ENCODE results near the gene DLL1.
"Not testable (repeated sequence)": the region's sequence is repeated elsewhere in the genome, so short reads cannot be mapped to it uniquely, and the experiment has no call there.

DLL1 gene

DNA sequence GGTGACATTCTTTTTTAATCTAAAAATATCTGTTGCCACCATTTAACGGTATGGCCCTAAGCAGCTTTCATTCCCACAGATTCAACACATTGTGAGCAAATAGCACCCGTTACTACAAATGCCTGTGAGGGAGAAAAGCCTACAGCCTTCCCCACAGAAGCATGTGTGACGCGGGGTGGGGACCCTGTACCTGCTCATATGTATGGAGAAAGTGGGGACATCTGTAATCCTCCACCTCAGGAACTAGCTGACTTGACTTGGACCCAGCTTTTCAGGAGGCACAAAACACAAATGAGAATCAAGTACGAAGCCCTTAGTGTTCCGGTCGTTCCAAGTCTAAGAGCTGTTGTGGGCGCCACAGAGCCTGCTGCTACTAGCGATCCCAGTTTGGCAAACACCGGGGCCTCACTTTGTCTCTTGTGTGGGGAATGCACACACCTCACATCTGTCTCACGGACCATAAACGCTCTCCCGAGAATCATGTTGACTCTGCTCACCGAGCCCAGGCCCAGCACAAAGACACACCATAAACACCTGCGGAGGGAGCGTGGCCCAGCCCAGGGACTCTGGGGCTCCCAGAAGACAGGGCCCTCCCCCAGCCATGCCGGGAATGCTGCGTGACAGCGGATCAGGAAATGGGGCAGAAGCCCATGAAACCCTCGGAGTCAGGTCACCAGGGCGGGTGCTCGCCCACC is 21.6 kb downstream of the DLL1 start:
- no peak for DNase-seq (ENCODE audit: low read depth in 2 of 3, low spot score in 1 of 3)

DNA sequence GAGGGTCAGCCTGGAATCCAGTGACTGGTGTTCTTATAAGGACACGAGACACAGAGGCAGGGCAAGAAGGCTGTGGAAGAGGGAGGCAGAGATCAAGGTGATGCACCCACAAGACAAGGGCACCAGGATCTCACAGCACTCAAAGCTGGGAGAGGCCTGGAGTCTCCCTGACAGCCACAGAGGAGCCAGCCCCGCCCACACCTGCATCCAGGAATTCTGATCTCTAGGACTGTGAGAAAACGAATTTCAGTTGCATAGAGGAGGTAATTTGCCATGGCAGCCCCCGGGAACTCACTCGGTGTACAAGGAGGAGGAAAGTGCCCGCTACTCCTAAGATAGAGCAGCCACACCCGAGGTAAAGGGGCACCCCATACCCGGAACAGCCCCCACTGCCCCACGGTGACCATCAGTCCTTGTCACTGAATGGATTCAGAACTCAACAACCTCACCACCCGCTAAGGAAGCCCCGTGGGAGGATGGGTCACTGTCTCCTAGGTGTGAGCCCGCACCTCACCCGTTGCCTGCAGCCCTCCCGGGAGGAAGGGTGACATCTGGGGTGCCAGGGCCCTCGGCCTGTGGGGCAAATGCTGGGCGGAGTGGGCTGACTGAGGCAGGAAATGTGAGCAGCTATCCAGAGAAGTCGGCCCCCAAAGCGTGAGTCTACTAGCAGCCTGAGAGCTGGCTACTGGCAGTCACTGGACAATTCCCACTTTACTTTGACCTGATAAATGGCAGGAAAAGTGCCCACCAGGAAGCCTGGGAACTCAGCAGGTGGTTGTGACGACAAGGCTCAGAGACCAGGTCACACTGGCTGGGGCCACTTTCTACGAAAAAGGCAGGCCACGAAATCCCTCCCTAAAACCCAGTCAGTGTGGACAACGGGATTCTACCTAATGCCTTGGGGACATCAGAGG is 22.4 kb downstream of the DLL1 start:
- DNase-seq (ENCODE audit: low read depth in 2 of 3, low spot score in 1 of 3), result no peak

DNA sequence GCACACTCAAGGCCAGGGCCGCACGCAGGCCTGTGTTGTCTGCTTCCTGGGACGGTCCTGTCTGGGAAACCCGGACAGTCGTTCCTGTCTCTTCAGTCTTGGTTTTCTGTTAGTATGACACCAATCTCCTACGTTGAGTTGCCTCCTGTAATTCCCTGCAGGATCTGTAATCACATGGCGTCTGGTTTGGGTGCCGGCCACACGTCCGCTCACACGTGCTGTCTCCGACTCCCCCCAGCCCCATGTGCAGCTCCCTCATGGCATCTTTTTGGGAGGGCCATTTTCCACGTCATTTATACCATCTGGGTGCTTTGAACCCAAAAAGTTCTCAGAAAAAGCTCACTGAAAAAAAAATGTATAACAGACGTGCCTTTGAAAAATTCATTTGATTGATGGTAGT is 23.2 kb downstream of the DLL1 start:
- DNase-seq (ENCODE audit: low read depth in 2 of 3, low spot score in 1 of 3), result no peak

DNA sequence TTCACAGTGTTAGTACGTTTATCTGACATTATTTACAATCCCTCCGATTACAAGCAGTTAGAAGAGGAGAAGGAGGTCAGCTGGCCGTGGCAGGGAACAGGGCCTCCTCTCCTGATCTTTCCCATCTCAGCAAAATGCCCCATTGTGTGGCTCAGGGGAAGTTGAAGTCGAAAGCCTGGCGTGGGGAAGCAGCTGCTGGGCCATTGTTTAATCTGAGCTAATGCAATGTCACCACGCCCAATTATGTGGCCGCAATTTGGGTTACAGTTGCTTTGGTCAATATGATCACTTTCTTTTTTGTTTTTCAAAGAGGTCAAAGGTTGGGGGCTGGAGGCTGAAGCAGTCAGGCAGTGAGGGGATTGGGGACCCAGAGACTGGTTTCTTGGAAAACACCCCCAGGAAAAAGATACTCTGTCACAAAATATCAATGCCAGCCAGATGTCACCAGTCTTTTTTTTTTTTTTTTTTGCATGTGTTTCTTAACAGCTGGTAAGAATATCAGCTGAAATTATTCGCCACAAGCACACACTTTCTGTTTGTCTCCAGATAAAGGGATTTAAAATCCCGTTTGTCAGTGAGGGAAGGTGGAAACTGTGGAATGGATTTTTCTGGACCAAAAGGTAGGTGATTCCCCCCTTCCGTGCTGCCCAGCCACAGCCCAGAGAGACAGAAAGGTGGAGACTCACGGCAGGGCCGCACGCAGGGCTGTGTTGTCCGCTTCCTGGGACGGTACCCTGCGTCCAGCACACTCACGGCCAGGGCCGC is 24.6 kb downstream of the DLL1 start:
- no peak for DNase-seq (ENCODE audit: low read depth in 2 of 3, low spot score in 1 of 3)

DNA sequence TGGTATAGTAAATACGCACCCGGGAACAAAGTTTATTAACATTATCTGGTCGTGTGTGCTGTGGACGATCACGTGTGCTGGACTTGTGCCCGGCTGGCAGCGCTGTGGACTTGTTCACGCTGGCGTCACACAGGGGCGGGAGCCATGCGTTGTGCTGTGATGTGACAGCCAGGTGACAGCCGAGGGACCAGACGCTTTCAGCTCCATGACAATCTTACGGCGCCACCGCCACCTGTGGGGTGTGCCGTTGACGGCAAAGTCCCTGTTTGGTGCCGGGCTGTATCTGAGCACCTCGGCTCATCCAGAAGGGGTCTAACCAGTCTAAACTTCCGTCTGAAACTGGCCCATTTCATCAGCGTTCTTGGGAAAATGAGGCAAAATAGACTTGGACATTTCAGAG is 25.2 kb downstream of the DLL1 start:
- DNase-seq (ENCODE audit: low read depth in 2 of 3, low spot score in 1 of 3), result no peak

DNA sequence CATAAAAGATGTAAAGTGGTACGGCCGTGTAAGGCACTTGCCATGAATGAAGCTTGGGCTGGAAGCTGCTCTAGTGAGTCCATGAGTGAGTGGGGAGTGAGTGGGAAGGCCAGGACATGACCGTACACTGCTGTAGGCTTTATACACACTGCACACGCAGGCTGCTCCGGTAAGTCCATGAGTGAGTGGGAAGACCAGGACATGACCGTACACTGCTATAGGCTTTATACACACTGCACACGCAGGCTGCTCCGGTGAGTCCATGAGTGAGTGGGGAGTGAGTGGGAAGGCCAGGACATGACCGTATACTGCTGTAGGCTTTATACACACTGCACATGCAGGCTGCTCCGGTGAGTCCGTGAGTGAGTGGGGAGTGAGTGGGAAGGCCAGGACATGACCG is 26.2 kb downstream of the DLL1 start:
- DNase-seq (ENCODE audit: low read depth in 2 of 3, low spot score in 1 of 3), result not testable (repeated sequence)

DNA sequence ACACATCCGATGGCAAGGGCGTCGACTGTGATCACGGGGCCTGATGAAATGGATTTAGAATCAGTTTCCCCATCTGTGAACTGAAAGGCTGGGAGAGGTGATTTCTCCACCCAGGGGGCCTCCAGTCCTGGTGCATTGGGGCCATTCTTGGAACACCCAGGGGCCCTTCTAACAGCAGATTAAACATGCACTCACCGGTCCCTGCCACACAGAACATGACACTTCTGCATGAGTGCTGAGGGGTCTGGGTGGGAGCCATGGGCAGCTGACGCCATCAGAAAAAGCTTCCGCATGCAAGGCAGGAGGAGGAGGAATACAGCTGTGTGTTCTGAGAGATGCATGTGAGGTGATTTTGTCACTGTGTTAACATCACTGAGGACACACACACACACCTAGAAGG is 26.8 kb downstream of the DLL1 start:
- no peak for DNase-seq (ENCODE audit: low read depth in 2 of 3, low spot score in 1 of 3)

DNA sequence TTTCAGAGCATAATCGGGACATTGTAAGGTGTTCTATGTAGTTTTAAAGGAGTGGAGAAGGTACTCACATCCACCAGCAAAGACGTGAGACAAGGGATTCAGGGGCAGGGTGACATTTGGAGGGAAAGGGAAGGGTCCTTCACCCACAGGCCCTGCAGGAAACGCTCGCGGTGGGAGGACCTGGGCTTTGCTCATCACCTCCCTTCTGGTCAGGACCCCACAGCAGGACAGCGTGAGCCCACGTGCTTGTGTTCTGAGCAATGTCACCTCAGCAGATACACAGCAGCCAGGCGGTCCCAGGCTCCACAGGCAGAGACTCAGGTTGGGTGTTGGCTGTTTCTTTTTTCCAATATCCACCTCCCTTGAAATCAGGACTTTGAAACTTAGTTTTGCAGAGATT is 27.5 kb downstream of the DLL1 start:
- no peak for DNase-seq (ENCODE audit: low read depth in 2 of 3, low spot score in 1 of 3)

DNA sequence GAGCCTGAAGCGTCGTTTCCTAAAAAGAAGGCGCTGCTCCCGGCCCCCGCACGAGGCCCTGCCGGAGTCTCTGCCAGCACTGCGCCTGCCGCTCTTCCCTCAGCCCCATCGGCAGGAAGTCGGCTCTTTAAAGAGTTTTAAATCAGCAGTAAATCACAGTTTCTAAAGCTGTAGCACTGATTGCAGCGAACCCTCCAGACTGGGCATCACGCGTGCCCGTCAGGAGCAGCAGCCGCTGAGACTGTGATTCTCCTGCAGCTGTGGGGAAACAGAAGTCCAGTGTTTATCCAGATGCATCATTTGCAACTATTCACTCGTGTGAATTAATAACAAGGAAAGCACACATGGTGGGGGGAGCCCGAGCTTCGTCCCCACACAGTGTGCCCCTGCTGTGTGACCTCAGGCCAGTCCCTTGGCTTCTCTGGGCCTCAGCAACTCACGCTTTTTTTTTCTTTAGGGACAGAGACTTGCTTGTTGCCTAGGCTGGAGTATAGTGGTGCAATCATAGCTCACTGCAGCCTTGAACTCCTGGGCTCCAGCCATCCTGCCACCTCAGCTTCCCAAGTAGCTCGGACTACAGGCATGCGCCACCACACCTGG is 28.3 kb downstream of the DLL1 start:
- no peak for DNase-seq (ENCODE audit: low read depth in 2 of 3, low spot score in 1 of 3)

DNA sequence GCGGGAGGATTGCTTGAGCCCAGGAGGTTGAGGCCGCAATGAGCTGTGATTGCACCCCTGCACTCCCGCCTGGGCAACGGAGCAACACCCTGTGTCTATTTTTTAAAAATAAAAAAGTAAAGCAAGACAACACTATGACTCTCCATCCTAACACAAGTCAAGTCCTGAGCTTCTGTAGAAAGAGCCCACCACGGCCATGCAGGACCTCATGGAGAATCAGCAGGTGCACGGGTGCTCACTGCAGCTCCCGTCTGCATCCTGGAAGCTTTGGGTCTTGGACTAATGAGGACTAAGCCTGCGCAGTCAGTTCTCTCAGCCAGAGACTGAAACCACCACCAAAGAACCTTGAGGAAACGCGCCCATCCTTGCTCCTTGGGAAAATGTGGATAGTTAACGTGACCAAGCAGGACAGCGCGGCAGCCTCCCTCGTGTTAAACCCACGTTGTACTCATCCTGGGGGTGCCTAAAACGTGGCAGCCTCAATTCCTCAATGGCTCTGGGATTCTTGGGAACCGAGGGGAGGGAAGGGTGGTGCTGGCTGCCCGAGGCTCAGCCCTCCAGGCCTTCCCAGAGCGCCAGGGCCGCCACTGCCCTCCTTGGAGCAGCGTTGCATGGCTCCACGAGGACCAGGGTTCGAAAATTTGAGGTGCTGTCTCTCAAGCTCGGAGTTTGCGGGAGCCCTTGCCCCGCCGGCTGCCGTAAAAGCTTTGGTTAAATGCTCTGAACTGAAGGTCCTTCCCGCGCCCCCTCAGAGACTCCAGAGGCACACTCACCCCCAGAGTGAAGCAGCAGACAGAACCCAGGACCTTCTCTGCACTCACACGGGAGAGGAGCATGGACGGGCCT is 29.0 kb downstream of the DLL1 start:
- no peak for DNase-seq (ENCODE audit: low read depth in 2 of 3, low spot score in 1 of 3)

DNA sequence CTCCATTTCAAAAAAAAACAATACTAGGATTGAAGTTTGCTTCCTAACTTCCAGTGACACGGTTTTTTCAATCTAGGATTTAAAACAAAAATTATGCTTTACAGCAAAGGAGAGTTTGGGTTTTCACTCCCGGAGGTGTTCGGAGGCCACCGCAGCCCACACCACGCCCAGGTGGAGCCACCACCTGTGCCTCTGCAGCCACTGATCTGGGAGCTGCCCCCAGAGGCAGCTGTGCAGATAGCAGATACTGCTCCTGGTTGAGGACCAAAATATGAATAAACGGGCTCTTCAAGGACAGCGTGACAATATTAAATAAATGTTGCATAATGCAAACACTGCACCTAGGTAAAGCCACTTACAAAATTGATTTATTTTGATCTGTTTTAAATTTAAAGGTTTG is 30.2 kb downstream of the DLL1 start:
- no peak for DNase-seq (ENCODE audit: low read depth in 2 of 3, low spot score in 1 of 3)

DNA sequence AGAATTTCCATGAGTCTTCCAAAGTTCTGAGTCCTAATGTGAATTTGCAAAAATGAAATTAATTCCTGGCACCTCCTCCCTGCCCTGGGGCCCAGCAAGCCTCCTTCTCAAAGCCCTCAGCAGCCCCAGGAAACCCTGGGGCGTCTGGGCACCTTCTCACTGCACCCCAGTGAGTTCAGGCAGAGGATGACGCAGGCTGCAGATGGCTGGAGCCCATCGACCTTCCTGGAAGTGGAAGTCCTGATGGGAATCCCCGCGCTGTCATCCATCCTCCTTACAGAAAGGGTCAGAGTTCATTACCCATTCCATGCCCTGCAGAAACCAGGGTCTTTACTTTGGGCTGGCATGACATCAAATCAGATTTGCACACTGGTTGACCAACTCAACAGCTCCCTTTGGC is 31.6 kb downstream of the DLL1 start:
- DNase-seq (ENCODE audit: low read depth in 2 of 3, low spot score in 1 of 3), result no peak

DNA sequence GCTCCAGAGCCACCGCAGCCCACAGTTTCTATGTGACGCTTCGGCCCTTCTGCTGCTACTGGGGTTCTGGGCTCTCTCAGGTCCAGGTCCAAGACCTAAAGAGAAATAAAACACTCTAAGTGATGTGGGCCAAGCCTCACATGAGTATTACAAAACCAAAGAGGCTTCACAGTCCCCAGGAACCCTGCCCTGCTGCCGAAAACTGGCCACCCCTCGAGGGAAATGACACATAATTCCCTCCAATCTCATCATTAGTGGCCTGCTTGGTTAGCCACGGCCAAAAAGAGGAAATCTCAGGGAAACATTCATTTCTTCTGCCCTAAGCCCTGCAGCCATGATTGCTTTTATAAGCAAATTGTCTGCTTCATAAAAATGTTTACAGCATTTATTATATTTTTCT is 32.5 kb downstream of the DLL1 start:
- DNase-seq (ENCODE audit: low read depth in 2 of 3, low spot score in 1 of 3), result no peak

DNA sequence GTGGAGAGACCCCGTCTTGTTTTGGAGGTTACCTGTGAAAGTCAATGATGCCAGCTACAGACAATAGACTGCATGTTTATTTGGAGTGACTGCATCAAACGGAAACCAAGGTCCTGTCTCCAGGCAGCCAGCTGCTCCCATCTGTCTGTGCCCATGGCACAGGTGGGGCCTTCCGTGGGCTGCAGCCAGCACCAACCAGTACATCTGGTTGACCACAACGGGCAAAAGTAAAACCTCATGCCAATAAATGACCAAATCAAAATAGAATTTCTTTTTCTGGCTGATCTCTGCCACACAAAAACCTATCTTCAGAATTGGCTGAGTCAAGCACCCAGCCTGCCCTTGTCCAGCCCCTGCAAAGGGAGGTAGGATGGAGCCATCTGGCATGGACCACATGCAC is 33.5 kb downstream of the DLL1 start:
- DNase-seq (ENCODE audit: low read depth in 2 of 3, low spot score in 1 of 3), result no peak

DNA sequence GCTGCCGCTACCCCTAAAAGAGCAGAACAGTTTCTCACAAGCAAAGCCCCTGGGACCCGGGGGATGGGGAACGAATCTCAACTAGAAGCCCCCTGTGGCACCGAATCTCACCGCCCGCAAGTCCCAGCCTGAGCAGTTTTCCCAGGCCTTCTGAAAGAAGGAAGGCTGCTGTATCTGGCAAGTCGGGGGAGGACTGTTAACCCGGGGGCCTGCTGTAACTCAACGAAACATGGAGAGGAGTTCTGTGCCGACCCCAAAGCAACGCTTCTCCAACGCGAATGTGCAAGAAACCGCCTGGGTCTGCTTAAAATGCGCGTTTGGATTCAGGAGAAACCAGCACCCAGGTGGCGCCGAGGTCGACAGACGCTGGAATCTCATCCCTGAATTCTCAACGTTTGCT is 34.2 kb downstream of the DLL1 start:
- no peak for DNase-seq (ENCODE audit: low read depth in 2 of 3, low spot score in 1 of 3)

DNA sequence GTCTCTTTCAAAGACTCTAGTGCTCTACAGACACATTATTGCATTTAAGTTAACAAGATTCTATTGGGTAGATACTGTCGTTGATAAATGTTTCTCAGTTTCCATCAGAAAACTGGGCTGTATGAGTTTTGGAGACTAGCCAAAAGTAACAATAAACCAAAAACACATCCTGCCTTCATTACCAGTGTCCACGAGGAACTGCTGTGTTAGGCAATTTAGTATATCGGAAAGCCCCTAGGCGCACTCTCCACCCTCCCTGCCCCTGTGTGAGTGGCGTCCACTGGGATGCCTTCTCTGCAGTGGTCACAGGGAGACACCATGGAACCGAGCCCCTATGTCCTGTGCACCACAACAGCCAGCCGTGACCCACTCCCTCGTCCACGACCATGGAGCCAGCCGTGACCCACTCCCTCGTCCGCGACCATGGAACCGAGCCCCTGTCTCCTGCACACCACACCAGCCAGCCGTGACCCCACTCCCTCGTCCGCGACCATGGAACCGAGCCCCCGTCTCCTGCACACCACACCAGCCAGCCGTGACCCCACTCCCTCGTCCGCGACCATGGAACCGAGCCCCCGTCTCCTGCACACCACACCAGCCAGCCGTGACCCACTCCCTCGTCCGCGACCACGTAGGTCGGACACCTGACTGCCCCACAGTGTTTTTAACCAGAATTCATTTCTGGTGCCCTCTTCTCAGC is 35.3 kb downstream of the DLL1 start:
- DNase-seq (ENCODE audit: low read depth in 2 of 3, low spot score in 1 of 3), result no peak

DNA sequence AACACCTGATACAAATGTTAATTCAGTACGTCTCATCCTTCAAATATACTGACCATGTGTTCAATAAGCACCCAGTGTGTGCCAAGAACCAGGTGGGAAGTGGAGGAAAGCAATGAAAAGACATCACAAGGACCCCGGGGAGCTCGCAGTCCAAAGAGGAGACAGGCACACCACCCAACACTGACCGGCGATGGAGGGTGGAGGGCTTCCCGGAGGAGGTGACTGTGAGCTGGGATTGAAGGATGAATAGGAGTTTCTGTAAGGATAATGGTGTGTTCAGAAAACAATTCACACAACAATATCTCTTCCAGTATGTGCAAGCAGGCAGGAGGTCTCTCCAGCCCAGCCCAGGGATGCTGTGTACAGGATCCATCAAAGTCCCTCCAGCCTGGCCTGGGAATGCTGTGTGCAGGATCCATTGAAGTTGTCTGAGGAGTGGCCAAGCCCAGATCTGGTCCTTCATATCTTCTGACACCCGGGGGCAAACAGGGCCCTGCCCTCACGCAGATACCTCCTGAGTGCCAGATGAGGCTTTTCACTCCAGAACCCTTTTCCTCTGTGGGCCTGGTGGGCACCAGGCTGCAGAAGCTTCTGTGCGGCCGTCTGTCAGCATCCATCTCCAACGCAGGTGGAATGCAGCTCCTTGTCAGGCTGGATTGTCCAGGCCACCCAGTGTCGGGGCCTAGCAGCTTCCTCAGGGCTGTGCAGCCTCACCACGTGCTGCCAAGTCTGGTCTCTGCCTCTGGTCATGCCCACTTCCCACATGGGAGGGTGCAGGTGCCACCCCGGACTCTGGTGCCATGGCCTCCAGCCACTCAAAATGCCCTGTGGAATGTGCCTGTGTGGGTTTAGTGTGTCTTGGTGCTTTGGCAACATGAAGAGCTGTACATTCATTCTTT is 36.3 kb downstream of the DLL1 start:
- DNase-seq (ENCODE audit: low read depth in 2 of 3, low spot score in 1 of 3), result no peak

DNA sequence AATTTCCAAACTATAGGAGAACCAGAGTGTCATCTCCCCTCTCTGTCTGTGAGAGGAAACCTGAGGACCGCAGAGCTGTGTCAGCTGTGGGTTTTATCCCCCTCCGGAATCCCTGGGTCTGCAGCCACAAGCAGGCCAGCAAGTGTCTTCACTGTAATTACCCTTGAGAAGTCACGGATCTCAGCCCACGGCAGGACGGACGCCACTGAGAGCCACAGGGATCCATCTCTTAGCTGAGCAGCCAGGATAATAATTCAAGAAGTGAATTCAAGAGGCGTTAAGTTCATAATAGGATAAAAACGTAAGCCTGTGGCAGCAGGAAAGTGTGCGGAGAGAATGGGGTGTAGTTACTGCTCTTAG is 37.0 kb downstream of the DLL1 start:
- no peak for DNase-seq (ENCODE audit: low read depth in 2 of 3, low spot score in 1 of 3)

Data from stimulated activated CD4-positive, alpha-beta T cell treated with anti-CD3 and anti-CD28 coated beads, Interleukin-12 subunit alpha, Interleukin-12 subunit beta, amount 100 ng/mL, for 48 hours (primary cell).